ENCODE results near the gene STEAP1B. TPM values are rescaled to one million over a fixed set of nuclear protein-coding genes. Genes with fewer than 3 reads are reported as not detected.
"Not testable (repeated sequence)": the region's sequence is repeated elsewhere in the genome, so short reads cannot be mapped to it uniquely, and the experiment has no call there.

Gene STEAP1B
- 10 to 100 TPM in 5 of 6 donors, 1 to 10 TPM in 1; 5.3 to 37.3 (median 30.2) TPM for polyA plus RNA-seq (ENCODE audit: low read depth in 6 of 6)

DNA sequence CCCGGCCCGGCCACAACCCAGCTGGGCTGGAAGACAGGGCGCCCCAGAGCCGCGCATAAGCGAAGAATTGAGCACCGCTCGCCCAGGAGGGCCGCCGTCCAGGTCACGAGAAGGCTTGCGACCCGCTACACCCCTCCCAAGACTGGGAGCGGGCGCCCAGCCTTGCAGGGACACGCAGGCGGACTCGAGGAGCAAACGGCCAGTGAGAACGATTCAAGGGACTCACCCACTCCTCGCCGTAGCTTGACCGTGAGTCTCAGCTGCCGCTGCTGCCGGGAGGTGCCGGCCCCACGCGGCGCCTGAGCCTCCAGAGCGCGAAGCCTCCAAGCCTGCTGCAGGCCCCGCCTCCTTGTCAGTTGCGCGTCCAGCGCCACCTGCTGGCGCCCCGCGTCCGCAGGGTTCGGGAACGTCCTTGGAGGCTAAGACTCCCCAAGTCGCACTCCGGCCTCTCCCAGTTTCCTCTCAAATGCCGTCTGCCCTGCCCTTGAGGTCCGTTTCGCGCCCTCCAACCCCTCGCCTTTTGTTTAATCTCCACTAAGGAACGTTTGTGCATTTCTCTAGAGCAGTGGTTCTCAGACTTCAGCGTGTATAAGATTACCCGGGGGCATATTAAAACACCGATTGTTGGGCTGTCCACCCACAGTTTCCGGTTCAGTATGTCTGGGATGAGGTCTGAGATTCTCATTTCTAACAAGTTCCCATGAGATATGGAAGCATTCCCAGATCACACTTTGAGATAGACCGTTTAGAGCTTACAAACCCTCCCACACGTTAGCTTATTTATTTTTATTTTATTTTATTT is at the start of gene STEAP1B:
Gene STEAP1B, minus strand, starts transcription at position 301 of the 802 bp plus-strand sequence. CDS start 5,333 bp downstream, outside the sequence.
- Mint-ChIP-seq H3K27me3 (peaks cover 0 to 16% (median 0%) of the 10 kb centered on the region in 3 donors), H3K27ac (peak within 1 kb of the TSS in 3 of 6 donors; percentile 14 to 65 (median 39)), H3K4me3 (peak within 1 kb of the TSS; percentile 26 to 78 (median 70))
- H3K36me3 Mint-ChIP-seq, H3K9me3 Mint-ChIP-seq, H3K4me1 Mint-ChIP-seq: not testable (repeated sequence)
- ATAC-seq (ENCODE audit: low read depth in 2 of 2) (peak; percentile 98), DNase-seq (peak; percentile 82)

DNA sequence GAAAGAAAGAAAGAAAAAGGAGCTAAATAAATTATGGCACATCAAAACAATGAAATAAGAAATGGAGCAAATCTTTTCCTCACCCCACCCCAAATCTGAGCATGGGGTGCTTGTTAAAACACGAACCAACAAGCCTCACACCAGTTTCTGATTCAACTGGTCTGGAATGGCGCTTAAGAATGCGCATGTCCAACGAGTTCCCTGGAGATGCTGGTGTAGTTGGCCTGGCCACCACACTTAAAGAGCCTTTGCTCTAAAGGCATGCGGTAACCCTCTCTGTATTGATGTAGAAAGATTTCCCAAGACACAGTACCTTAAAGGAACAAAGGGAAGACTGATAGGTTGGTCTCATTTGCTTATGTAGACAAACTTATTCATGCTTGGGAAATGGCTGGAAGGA is 49.1 kb upstream of the STEAP1B start:
- ATAC-seq (ENCODE audit: low read depth in 2 of 2) (no peak), DNase-seq (no peak)
- H3K4me3 Mint-ChIP-seq, result peak overlapping the region in 6 of 8 donors; percentile 82 to 92 (median 90)
- peaks cover 29 to 45% (median 31%) of the 10 kb centered on the region in 3 donors for H3K4me1 Mint-ChIP-seq
- peak overlapping the region in 3 of 6 donors; percentile 72 to 93 (median 77) for H3K27ac Mint-ChIP-seq
- H3K9me3 Mint-ChIP-seq, result no peaks in the 10 kb centered on the region
- peaks cover 9 to 58% (median 9%) of the 10 kb centered on the region in 3 donors for H3K27me3 Mint-ChIP-seq
- no peaks in the 10 kb centered on the region for H3K36me3 Mint-ChIP-seq

DNA sequence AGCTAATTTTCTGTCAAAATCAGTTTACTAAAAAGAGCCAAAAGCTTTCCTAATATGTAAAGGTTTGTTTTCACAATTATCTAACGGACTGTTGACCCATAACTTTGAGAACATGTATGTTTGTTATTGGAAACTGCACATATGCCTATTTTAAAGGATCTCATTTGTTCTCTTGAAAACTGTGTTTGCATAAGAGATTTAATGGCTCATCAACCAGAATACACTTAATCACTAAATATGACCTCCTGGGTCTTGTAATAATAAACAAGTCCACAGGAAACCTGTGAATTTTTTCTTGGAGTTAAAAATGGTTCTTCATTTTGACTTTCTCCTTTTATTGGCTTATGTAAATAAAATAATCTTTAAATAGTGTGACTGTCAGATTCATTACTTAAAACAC is 48.3 kb upstream of the STEAP1B start:
- Mint-ChIP-seq H3K36me3 (no peaks in the 10 kb centered on the region), H3K27ac (peak overlapping the region in 1 of 6 donors; percentile 24), H3K4me1 (peaks cover 29 to 44% (median 31%) of the 10 kb centered on the region in 3 donors), H3K4me3 (no peak overlapping the region), H3K9me3 (no peaks in the 10 kb centered on the region), H3K27me3 (peaks cover 9 to 52% (median 9%) of the 10 kb centered on the region in 3 donors)
- ATAC-seq (ENCODE audit: low read depth in 2 of 2) (no peak), DNase-seq (no peak)

DNA sequence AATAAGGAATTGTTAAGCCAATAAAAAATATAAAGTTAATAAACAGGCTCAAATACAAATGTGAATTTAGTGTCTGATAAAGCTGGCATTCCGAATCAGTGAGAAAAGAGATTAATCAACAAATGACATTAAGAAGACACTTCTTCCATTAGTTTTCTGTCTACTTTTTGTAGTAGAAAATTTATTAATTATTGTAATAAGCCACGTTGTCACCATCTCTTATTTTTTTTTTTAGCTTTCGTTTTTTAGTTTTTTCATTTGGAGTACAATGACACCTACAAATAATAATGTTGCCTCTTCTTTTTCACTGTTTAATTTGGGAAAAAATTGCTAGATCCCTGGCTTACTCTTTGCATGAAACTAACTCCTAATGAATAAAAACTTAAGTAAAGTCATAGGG is 46.8 kb upstream of the STEAP1B start:
- Mint-ChIP-seq H3K27me3 (peaks cover 9 to 45% (median 9%) of the 10 kb centered on the region in 3 donors), H3K4me1 (peaks cover 20 to 29% (median 21%) of the 10 kb centered on the region in 3 donors), H3K9me3 (no peaks in the 10 kb centered on the region), H3K27ac (peak overlapping the region in 1 of 6 donors; percentile 23), H3K36me3 (peaks cover 0 to 2% of the 10 kb centered on the region in 2 donors), H3K4me3 (no peak overlapping the region)
- no peak for ATAC-seq (ENCODE audit: low read depth in 2 of 2)
- DNase-seq, result no peak

DNA sequence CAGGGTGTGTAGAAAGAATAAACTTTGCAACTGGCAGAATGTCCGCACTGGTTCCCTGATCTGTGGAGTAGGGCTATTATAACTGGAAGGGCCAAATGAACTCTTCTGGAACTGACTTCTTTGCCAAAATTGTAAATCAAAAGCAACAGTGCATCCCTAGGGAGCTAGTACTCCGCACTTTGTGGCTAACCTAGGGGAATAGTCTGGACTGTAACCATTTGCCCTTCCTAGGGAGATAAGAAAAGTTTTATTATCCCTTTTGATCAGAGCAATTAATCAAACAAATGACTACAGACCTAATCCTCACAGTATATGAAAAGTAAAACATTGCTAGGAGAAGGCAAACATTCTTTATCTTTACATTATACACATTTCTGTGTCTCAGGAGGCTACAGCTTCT is 45.5 kb upstream of the STEAP1B start:
- peaks cover 12 to 16% (median 13%) of the 10 kb centered on the region in 3 donors for H3K4me1 Mint-ChIP-seq
- no peak for ATAC-seq (ENCODE audit: low read depth in 2 of 2)
- H3K36me3 Mint-ChIP-seq, result peaks cover 0 to 4% of the 10 kb centered on the region in 2 donors
- peaks cover 9 to 34% (median 9%) of the 10 kb centered on the region in 3 donors for H3K27me3 Mint-ChIP-seq
- H3K9me3 Mint-ChIP-seq, result no peaks in the 10 kb centered on the region
- DNase-seq, result no peak
- H3K27ac Mint-ChIP-seq, result no peak overlapping the region
- no peak overlapping the region for H3K4me3 Mint-ChIP-seq

DNA sequence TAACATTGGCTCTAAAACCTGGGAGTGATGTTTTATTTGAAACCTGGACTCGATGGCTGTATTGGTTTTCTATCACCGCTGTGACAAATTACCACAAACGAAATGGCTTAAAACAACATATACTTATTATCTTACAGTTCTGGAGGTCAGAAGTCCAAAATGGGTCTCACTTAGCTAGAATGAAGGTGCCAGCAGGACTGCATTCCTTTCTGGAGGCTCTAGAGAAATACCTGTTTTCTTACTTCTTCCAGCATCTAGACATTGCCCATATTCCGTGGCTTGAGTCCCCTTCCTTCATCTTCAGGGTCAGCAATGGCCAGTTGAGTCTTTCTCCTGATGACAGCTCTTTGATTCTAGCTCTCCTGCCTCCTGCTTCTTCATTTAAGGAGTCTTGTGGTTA is 44.3 kb upstream of the STEAP1B start:
- ATAC-seq (ENCODE audit: low read depth in 2 of 2) (no peak), DNase-seq (no peak)
- H3K9me3 Mint-ChIP-seq, result no peaks in the 10 kb centered on the region
- peaks cover 3 to 27% (median 5%) of the 10 kb centered on the region in 3 donors for H3K27me3 Mint-ChIP-seq
- H3K27ac Mint-ChIP-seq, result no peak overlapping the region
- peaks cover under 1 to 4% (median 2%) of the 10 kb centered on the region in 3 donors for H3K4me1 Mint-ChIP-seq
- H3K36me3 Mint-ChIP-seq, result peaks cover 0 to 4% of the 10 kb centered on the region in 2 donors
- no peak overlapping the region for H3K4me3 Mint-ChIP-seq

DNA sequence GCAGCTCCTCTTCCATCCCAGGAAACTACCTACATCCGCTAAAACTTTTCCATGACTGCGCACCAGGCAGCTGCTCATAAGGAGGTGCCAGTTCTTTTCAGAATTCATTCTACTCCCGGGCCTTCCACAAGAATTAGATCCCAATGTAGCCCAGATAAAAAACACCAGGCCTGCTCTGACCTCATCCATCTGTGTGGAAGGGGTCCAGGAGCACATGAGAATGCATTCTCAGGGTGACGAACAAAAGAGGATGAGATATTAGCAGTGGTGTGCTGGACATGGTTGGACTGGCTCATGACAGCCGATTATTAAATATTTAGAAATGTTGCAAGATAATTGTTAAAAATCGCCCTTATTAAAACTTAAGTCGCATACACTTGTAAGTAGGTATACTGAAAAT is 43.2 kb upstream of the STEAP1B start:
- Mint-ChIP-seq H3K9me3 (no peaks in the 10 kb centered on the region), H3K36me3 (peaks cover 0 to 4% of the 10 kb centered on the region in 2 donors), H3K27me3 (peaks cover 0 to 25% (median 3%) of the 10 kb centered on the region in 3 donors), H3K4me1 (no peaks in the 10 kb centered on the region), H3K27ac (no peak overlapping the region), H3K4me3 (no peak overlapping the region)
- ATAC-seq (ENCODE audit: low read depth in 2 of 2), result no peak
- no peak for DNase-seq

DNA sequence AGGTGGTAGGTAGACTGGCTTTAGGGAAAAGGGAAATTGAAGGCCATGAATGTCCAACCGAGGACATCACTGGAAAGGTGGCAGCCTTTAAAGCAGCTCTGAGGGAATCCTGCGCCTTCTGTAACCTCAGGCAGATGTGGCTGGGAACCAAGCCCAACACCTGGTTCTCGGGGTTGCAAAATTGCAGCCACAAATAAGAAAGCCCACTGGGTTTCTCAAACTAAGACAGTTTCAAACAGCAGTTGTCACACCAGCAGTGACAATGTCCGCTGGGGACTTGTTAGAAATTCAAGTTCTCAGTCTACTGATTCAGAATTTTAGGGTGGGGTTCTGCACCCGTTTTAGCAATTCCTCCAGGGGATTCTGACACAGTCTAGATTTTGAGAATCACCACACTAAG is 42.7 kb upstream of the STEAP1B start:
- Mint-ChIP-seq H3K27ac (peak overlapping the region in 1 of 6 donors; percentile 24), H3K4me3 (no peak overlapping the region), H3K4me1 (no peaks in the 10 kb centered on the region), H3K36me3 (peaks cover 0 to 4% of the 10 kb centered on the region in 2 donors), H3K9me3 (no peaks in the 10 kb centered on the region), H3K27me3 (peaks cover 0 to 25% (median 0%) of the 10 kb centered on the region in 3 donors)
- DNase-seq, result no peak
- no peak for ATAC-seq (ENCODE audit: low read depth in 2 of 2)

DNA sequence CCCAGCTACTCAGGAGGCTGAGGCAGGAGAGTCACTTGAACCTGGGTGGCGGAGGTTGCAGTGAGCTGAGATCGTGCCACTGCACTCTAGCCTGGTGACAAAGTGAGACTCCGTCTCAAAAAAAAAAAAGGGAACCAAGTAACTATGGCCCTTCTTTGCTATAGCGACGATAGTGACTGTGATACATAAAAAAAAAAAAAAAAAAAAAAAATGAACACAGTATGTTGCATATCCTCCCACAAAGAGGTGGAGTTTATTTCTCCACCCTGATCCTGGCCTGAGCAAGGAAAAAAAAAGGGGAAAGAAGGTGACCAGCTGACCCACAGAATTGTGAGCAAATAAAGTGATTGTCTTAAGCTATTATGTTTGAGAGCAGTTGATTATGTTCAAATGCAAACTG is 42.3 kb upstream of the STEAP1B start:
- H3K27me3 Mint-ChIP-seq, result peaks cover 0 to 25% (median 0%) of the 10 kb centered on the region in 3 donors
- ATAC-seq (ENCODE audit: low read depth in 2 of 2) (peak; percentile 34 to 37), DNase-seq (no peak)
- no peaks in the 10 kb centered on the region for H3K4me1 Mint-ChIP-seq
- H3K9me3 Mint-ChIP-seq, result no peaks in the 10 kb centered on the region
- H3K36me3 Mint-ChIP-seq, result peaks cover 0 to 4% of the 10 kb centered on the region in 2 donors
- H3K27ac Mint-ChIP-seq, result peak overlapping the region in 1 of 6 donors; percentile 24
- H3K4me3 Mint-ChIP-seq, result no peak overlapping the region

DNA sequence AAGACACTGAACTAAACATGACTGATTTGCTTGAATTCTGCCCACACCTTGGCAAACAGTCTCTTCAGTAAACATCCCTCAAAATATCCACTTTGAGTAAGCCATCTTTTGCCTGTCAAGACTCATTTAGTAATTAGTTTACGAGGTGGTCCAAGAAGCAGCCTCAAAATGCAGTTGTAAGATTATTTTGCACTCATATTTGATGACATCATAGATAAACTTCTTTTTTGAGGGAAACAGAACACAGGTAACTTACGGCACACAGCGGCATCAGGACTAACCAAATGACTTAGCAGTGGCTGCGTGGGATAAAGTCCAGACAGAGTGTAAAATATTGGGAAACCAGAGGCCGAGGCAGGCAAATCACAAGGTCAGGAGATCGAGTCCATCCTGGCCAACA is 41.8 kb upstream of the STEAP1B start:
- Mint-ChIP-seq H3K4me3 (no peak overlapping the region), H3K4me1 (no peaks in the 10 kb centered on the region), H3K27me3 (peaks cover 0 to 21% (median 0%) of the 10 kb centered on the region in 3 donors), H3K9me3 (no peaks in the 10 kb centered on the region), H3K36me3 (peaks cover 0 to 4% of the 10 kb centered on the region in 2 donors), H3K27ac (no peak overlapping the region)
- ATAC-seq (ENCODE audit: low read depth in 2 of 2) (no peak), DNase-seq (no peak)

DNA sequence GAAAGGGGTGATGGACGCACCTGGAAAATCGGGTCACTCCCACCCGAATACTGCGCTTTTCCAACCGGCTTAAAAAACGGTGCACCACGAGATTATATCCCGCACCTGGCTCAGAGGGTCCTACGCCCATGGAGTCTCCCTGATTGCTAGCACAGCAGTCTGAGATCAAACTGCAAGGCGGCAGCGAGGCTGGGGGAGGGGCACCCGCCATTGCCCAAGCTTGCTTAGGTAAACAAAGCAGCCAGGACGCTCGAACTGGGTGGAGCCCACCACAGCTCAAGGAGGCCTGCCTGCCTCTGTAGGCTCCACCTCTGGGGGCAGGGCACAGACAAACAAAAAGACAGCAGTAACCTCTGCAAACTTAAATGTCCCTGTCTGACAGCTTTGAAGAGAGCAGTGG is 28.5 kb upstream of the STEAP1B start:
- not testable (repeated sequence) for H3K4me3 Mint-ChIP-seq; DNase-seq; ATAC-seq (ENCODE audit: low read depth in 2 of 2); H3K36me3 Mint-ChIP-seq; H3K27me3 Mint-ChIP-seq; H3K27ac Mint-ChIP-seq
- H3K9me3 Mint-ChIP-seq, result peaks cover 0 to 11% (median 2%) of the 10 kb centered on the region in 7 donors
- peaks cover 10 to 18% (median 16%) of the 10 kb centered on the region in 3 donors for H3K4me1 Mint-ChIP-seq

DNA sequence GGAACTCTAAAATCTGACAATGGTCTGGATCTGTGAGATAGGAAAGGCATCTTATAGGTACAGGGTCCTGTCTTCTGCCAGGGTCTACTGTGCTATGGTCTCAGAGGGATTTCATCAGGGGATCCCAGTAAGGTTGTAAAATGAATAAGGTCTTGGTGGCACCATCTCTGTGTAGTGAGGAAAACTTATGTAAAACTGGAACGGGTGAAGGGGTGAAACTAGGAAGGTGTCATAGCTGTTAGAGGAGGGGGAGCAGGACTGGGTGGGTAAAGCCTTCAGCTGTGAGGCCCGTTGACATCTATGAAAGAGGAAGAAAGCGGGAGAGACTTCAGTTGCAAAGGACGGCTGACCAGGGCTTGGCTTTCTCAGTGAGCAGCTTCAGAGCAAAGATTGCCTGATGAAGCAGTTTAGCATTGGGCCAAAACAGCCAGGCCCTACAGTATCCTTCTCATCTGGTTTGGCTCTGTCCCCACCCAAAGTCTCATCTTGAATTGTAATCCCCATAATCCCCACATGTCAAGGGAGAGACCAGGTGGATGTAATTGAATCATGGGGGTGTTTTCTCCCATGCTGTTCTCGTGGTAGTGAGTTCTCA is 24.5 kb upstream of the STEAP1B start:
- peak overlapping the region in 5 of 6 donors; percentile 8 to 94 (median 65) for H3K27ac Mint-ChIP-seq

DNA sequence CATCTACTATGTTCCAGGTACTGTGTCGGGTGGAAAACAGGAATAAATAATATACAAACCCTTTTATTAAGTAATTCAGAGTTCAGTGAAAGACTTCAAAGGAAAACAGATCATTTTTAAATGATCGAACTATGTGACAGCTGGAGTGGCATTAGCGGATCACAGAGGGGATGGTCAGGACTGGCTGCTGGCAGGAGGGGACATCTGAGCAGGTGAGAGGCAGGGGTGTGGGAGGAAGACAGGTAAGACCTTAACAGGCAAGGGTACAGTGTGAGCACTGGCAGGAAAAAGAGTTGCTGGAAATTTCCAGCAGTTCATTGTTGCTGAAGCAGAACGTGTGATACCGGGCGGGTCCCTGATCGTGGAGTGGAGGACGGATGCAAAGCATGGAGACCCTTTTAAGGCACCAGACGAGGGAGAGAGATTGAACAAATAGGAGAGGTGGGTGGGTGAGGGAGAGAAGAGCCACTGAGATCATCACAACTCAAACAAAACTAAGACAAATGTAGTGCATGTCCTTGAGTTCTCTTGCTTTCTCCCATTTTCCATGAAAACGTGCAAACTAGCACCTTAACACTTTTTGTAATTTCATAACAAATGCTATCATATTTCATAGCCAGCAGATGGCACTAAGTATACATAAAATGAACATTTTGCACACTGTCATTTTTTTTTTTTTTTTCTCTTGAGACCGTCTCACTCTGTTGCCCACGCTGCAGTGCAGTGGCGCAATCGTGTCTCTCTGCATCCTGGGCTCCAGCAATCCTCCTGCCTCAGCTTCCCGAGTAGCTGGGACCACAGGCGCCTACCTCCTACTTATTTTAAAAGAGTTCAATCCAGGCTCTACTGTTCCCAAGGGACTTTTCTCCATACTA is 23.7 kb upstream of the STEAP1B start:
- peak; percentile 39 for DNase-seq
- H3K4me3 Mint-ChIP-seq, result peak overlapping the region in 7 of 8 donors; percentile 41 to 87 (median 74)

More for the DNA sequence above, 24.5 kb upstream of the STEAP1B start:
- Mint-ChIP-seq H3K4me3 (peak overlapping the region in 7 of 8 donors; percentile 41 to 87 (median 74)), H3K36me3 (peaks cover 0 to 14% of the 10 kb centered on the region in 2 donors), H3K4me1 (peaks cover 12 to 21% (median 18%) of the 10 kb centered on the region in 3 donors), H3K9me3 (peaks cover 0 to 23% (median 4%) of the 10 kb centered on the region in 7 donors)
- ATAC-seq (ENCODE audit: low read depth in 2 of 2), result peak; percentile 54 to 59
- H3K27me3 Mint-ChIP-seq, DNase-seq: not testable (repeated sequence)

More for the DNA sequence above, 23.7 kb upstream of the STEAP1B start:
- ATAC-seq (ENCODE audit: low read depth in 2 of 2), result peak; percentile 92 to 94
- Mint-ChIP-seq H3K27ac (peak overlapping the region in 5 of 6 donors; percentile 8 to 94 (median 53)), H3K4me1 (peaks cover 14 to 27% (median 18%) of the 10 kb centered on the region in 3 donors), H3K9me3 (peaks cover 0 to 29% (median 11%) of the 10 kb centered on the region in 7 donors), H3K36me3 (peaks cover 0 to 14% of the 10 kb centered on the region in 2 donors)
- H3K27me3 Mint-ChIP-seq, result not testable (repeated sequence)
